ENCODE measurements around the gene BICC1. TPM values are rescaled to one million over a fixed set of nuclear protein-coding genes. Genes with fewer than 3 reads are reported as not detected.

The BICC1 gene
- total and polyA plus RNA-seq, 2 of the 8 experiments (the other 6 are each of a cell fraction or from before 2014, with no cell fraction given) = 0.20 to 0.73 TPM

DNA sequence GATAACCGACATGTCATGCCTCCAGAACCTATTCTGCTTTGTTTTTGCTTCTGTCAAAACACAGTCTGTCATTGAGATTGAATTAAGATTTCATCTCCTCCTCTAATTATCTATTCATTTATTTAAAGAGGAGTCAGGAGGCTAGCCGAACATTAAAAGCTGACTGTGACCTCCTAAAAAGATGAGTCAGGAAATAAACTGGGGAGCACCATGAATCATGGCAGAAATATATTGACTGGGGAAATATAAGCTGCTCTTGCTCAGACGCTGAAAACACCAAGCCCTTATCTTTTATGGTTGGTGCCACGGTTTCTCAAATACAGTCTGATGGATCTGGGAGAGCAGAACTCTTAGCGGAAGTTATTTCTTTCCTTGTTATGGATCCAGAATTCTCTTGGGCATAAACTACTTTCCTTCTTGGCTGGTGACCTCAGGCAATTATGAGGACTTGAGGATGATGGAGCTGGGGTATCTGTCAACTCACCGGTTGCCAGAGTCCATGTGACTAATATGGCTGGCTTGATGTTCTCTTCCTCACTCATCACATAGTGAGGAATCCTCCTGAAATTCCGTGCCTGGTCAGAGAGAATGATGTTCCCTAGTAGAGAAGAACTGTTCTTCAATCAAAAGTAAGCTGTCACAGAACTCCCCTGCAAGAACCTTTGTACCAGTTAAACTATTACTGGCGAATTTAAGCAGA lies 356.2 kb downstream of the BICC1 start (continued):
- TF ChIP-seq, protein P1, sequence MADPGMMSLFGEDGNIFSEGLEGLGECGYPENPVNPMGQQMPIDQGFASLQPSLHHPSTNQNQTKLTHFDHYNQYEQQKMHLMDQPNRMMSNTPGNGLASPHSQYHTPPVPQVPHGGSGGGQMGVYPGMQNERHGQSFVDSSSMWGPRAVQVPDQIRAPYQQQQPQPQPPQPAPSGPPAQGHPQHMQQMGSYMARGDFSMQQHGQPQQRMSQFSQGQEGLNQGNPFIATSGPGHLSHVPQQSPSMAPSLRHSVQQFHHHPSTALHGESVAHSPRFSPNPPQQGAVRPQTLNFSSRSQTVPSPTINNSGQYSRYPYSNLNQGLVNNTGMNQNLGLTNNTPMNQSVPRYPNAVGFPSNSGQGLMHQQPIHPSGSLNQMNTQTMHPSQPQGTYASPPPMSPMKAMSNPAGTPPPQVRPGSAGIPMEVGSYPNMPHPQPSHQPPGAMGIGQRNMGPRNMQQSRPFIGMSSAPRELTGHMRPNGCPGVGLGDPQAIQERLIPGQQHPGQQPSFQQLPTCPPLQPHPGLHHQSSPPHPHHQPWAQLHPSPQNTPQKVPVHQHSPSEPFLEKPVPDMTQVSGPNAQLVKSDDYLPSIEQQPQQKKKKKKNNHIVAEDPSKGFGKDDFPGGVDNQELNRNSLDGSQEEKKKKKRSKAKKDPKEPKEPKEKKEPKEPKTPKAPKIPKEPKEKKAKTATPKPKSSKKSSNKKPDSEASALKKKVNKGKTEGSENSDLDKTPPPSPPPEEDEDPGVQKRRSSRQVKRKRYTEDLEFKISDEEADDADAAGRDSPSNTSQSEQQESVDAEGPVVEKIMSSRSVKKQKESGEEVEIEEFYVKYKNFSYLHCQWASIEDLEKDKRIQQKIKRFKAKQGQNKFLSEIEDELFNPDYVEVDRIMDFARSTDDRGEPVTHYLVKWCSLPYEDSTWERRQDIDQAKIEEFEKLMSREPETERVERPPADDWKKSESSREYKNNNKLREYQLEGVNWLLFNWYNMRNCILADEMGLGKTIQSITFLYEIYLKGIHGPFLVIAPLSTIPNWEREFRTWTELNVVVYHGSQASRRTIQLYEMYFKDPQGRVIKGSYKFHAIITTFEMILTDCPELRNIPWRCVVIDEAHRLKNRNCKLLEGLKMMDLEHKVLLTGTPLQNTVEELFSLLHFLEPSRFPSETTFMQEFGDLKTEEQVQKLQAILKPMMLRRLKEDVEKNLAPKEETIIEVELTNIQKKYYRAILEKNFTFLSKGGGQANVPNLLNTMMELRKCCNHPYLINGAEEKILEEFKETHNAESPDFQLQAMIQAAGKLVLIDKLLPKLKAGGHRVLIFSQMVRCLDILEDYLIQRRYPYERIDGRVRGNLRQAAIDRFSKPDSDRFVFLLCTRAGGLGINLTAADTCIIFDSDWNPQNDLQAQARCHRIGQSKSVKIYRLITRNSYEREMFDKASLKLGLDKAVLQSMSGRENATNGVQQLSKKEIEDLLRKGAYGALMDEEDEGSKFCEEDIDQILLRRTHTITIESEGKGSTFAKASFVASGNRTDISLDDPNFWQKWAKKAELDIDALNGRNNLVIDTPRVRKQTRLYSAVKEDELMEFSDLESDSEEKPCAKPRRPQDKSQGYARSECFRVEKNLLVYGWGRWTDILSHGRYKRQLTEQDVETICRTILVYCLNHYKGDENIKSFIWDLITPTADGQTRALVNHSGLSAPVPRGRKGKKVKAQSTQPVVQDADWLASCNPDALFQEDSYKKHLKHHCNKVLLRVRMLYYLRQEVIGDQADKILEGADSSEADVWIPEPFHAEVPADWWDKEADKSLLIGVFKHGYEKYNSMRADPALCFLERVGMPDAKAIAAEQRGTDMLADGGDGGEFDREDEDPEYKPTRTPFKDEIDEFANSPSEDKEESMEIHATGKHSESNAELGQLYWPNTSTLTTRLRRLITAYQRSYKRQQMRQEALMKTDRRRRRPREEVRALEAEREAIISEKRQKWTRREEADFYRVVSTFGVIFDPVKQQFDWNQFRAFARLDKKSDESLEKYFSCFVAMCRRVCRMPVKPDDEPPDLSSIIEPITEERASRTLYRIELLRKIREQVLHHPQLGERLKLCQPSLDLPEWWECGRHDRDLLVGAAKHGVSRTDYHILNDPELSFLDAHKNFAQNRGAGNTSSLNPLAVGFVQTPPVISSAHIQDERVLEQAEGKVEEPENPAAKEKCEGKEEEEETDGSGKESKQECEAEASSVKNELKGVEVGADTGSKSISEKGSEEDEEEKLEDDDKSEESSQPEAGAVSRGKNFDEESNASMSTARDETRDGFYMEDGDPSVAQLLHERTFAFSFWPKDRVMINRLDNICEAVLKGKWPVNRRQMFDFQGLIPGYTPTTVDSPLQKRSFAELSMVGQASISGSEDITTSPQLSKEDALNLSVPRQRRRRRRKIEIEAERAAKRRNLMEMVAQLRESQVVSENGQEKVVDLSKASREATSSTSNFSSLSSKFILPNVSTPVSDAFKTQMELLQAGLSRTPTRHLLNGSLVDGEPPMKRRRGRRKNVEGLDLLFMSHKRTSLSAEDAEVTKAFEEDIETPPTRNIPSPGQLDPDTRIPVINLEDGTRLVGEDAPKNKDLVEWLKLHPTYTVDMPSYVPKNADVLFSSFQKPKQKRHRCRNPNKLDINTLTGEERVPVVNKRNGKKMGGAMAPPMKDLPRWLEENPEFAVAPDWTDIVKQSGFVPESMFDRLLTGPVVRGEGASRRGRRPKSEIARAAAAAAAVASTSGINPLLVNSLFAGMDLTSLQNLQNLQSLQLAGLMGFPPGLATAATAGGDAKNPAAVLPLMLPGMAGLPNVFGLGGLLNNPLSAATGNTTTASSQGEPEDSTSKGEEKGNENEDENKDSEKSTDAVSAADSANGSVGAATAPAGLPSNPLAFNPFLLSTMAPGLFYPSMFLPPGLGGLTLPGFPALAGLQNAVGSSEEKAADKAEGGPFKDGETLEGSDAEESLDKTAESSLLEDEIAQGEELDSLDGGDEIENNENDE (IDR thresholded peaks at IDR 0.05; ENCODE audit: insufficient replicate concordance, low read length) = no peak
- TF ChIP-seq RXRA (IDR thresholded peaks at IDR 0.05; ENCODE audit: insufficient read depth, low read depth, low read length) (no peak), RNF2 (IDR thresholded peaks at IDR 0.05; ENCODE audit: borderline replicate concordance, low read depth, low read length, missing control alignments, poor library complexity, severe bottlenecking) (no peak), TAF7 (optimal IDR thresholded peaks at IDR 0.05; ENCODE audit: borderline replicate concordance, low read depth, low read length) (no peak), FOSL1 (IDR thresholded peaks at IDR 0.05; ENCODE audit: insufficient read depth, low read depth, low read length) (no peak)
